T-helper 1 cell treated with Interleukin-12 subunit alpha and Interleukin-12 subunit beta and Interleukin-4 antibody, amounts not matched to agents 30 μg/mL and 1 μg/mL, for 36 hours (primary cell): ENCODE results near the gene NUP210L.

Experiments used
- H3K27ac Mint-ChIP-seq: one replicate; pipeline ENCODE4 v1.8.0; 2021; ENCODE audit warnings: mild to moderate bottlenecking, mixed read lengths
- H3K27me3 Mint-ChIP-seq: one replicate; pipeline ENCODE4 v1.8.0; 2021; ENCODE audit warnings: low read depth, mixed read lengths
- H3K36me3 Mint-ChIP-seq: one replicate; pipeline ENCODE4 v1.8.0; 2021; ENCODE audit warnings: low read depth, mixed read lengths
- H3K4me1 Mint-ChIP-seq: one replicate; pipeline ENCODE4 v1.8.0; 2021; ENCODE audit warnings: low read depth, mixed read lengths
- H3K4me3 Mint-ChIP-seq: one replicate; pipeline ENCODE4 v1.8.0; 2021; ENCODE audit warnings: mild to moderate bottlenecking, moderate library complexity, mixed read lengths
- H3K9me3 Mint-ChIP-seq: one replicate; pipeline ENCODE4 v1.8.0; 2021; ENCODE audit warnings: mixed read lengths

Gene NUP210L

GRCh38 chr1:154154534-154155191 lies at the start of gene NUP210L:
TSS of gene NUP210L (minus strand) at chr1:154155073.
- Mint-ChIP-seq H3K27ac (peak within 1 kb of the TSS; percentile 67), H3K4me3 (no peak within 1 kb of the TSS), H3K4me1 (peaks cover 49% of the 10 kb centered on the region), H3K36me3 (peaks cover 46% of the 10 kb centered on the region), H3K27me3 (no peaks in the 10 kb centered on the region), H3K9me3 (peaks cover 3% of the 10 kb centered on the region)

GRCh38 chr1:154199563-154199879 lies 44.6 kb upstream of the NUP210L start:
- Mint-ChIP-seq H3K4me3 (no peak overlapping the region), H3K27ac (no peak overlapping the region), H3K9me3 (no peaks in the 10 kb centered on the region), H3K4me1 (no peaks in the 10 kb centered on the region), H3K27me3 (peaks cover 7% of the 10 kb centered on the region), H3K36me3 (no peaks in the 10 kb centered on the region)

- Mint-ChIP-seq H3K27me3 (peaks cover 13% of the 10 kb centered on the region), H3K4me1 (peaks cover 2% of the 10 kb centered on the region), H3K9me3 (no peaks in the 10 kb centered on the region), H3K4me3 (no peak overlapping the region), H3K36me3 (no peaks in the 10 kb centered on the region), H3K27ac (no peak overlapping the region)
Measured at GRCh38 chr1:154198756-154199562, 44.1 kb upstream of the NUP210L start.

- Mint-ChIP-seq H3K4me3 (no peak overlapping the region), H3K36me3 (no peaks in the 10 kb centered on the region), H3K27ac (no peak overlapping the region), H3K9me3 (no peaks in the 10 kb centered on the region), H3K4me1 (peaks cover 6% of the 10 kb centered on the region), H3K27me3 (peaks cover 42% of the 10 kb centered on the region)
Measured at GRCh38 chr1:154193821-154194220, 38.9 kb upstream of the NUP210L start.

GRCh38 chr1:154192476-154192875 lies 37.6 kb upstream of the NUP210L start:
- Mint-ChIP-seq H3K4me3 (no peak overlapping the region), H3K9me3 (no peaks in the 10 kb centered on the region), H3K27ac (no peak overlapping the region), H3K36me3 (no peaks in the 10 kb centered on the region), H3K4me1 (peaks cover 6% of the 10 kb centered on the region), H3K27me3 (peaks cover 50% of the 10 kb centered on the region)

GRCh38 chr1:154191990-154192461 lies 37.2 kb upstream of the NUP210L start, which contains the start of gene TPM3:
TSS of gene TPM3 (minus strand) at chr1:154192100. CDS start at chr1:154192018, 82 bp downstream.
- peaks cover 6% of the 10 kb centered on the region for H3K4me1 Mint-ChIP-seq
- H3K27ac Mint-ChIP-seq: no peak within 1 kb of the TSS
- H3K27me3 Mint-ChIP-seq: peaks cover 50% of the 10 kb centered on the region
- no peaks in the 10 kb centered on the region for H3K9me3 Mint-ChIP-seq
- no peak within 1 kb of the TSS for H3K4me3 Mint-ChIP-seq
- H3K36me3 Mint-ChIP-seq: no peaks in the 10 kb centered on the region

- Mint-ChIP-seq H3K27ac (no peak overlapping the region), H3K9me3 (no peaks in the 10 kb centered on the region), H3K4me1 (peaks cover 10% of the 10 kb centered on the region), H3K36me3 (no peaks in the 10 kb centered on the region), H3K4me3 (no peak overlapping the region), H3K27me3 (peaks cover 50% of the 10 kb centered on the region)
Measured at GRCh38 chr1:154190550-154190949, 35.7 kb upstream of the NUP210L start.

GRCh38 chr1:154186852-154187501 lies 32.1 kb upstream of the NUP210L start:
- H3K4me3 Mint-ChIP-seq: no peak overlapping the region
- H3K27ac Mint-ChIP-seq: no peak overlapping the region
- H3K4me1 Mint-ChIP-seq: peaks cover 8% of the 10 kb centered on the region

GRCh38 chr1:154186177-154186576 lies 31.3 kb upstream of the NUP210L start:
- H3K36me3 Mint-ChIP-seq: peaks cover 18% of the 10 kb centered on the region
- no peaks in the 10 kb centered on the region for H3K9me3 Mint-ChIP-seq
- peaks cover 15% of the 10 kb centered on the region for H3K4me1 Mint-ChIP-seq
- peaks cover 12% of the 10 kb centered on the region for H3K27me3 Mint-ChIP-seq
- H3K4me3 Mint-ChIP-seq: no peak overlapping the region
- no peak overlapping the region for H3K27ac Mint-ChIP-seq

More at GRCh38 chr1:154186852-154187501, 32.1 kb upstream of the NUP210L start:
- Mint-ChIP-seq H3K27me3 (peaks cover 20% of the 10 kb centered on the region), H3K9me3 (no peaks in the 10 kb centered on the region), H3K36me3 (peaks cover 10% of the 10 kb centered on the region)

GRCh38 chr1:154183046-154183915 lies 28.4 kb upstream of the NUP210L start:
- Mint-ChIP-seq H3K27ac (peak overlapping the region; percentile 99), H3K36me3 (peaks cover 38% of the 10 kb centered on the region), H3K27me3 (peaks cover 8% of the 10 kb centered on the region), H3K4me1 (peaks cover 42% of the 10 kb centered on the region), H3K4me3 (peak overlapping the region; percentile 99), H3K9me3 (no peaks in the 10 kb centered on the region)

GRCh38 chr1:154182344-154183045 lies 27.6 kb upstream of the NUP210L start:
- H3K4me3 Mint-ChIP-seq: peak overlapping the region; percentile 99
- peak overlapping the region; percentile 99 for H3K27ac Mint-ChIP-seq
- peaks cover under 1% of the 10 kb centered on the region for H3K27me3 Mint-ChIP-seq
- H3K36me3 Mint-ChIP-seq: peaks cover 42% of the 10 kb centered on the region
- peaks cover 50% of the 10 kb centered on the region for H3K4me1 Mint-ChIP-seq
- no peaks in the 10 kb centered on the region for H3K9me3 Mint-ChIP-seq

GRCh38 chr1:154181944-154182343 lies 27.1 kb upstream of the NUP210L start:
- H3K4me1 Mint-ChIP-seq: peaks cover 55% of the 10 kb centered on the region
- H3K36me3 Mint-ChIP-seq: peaks cover 47% of the 10 kb centered on the region
- H3K27ac Mint-ChIP-seq: peak overlapping the region; percentile 99
- H3K4me3 Mint-ChIP-seq: peak overlapping the region; percentile 99
- no peaks in the 10 kb centered on the region for H3K27me3 Mint-ChIP-seq
- no peaks in the 10 kb centered on the region for H3K9me3 Mint-ChIP-seq

- H3K4me1 Mint-ChIP-seq: peaks cover 60% of the 10 kb centered on the region
- no peaks in the 10 kb centered on the region for H3K27me3 Mint-ChIP-seq
- H3K27ac Mint-ChIP-seq: peak overlapping the region; percentile 78
- H3K36me3 Mint-ChIP-seq: peaks cover 57% of the 10 kb centered on the region
- H3K9me3 Mint-ChIP-seq: no peaks in the 10 kb centered on the region
- peak overlapping the region; percentile 84 for H3K4me3 Mint-ChIP-seq
Measured at GRCh38 chr1:154179946-154180687, 25.2 kb upstream of the NUP210L start.
